Measurements from ENCODE around the gene UXS1.

DNA sequence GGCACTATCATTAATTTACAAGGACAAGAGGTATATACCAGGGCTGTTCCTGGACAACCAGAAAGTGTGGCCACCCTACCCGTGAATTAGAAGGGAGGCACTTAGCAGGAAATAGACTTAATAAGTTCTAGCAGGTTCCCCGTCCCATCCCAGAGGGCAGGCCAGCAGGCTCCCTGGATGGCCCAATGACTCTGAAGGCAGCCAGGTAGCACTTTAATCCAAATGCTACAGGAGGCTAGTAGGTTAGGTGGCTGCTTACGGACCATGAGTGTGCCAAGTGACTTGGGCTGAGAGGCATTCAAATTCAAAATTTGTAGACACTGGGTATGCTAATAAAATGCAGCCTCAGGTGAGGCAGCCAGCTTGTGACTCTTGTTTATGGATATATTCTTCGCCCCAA, 123.9 kb downstream of the UXS1 start:
- TF ChIP-seq, protein P1, sequence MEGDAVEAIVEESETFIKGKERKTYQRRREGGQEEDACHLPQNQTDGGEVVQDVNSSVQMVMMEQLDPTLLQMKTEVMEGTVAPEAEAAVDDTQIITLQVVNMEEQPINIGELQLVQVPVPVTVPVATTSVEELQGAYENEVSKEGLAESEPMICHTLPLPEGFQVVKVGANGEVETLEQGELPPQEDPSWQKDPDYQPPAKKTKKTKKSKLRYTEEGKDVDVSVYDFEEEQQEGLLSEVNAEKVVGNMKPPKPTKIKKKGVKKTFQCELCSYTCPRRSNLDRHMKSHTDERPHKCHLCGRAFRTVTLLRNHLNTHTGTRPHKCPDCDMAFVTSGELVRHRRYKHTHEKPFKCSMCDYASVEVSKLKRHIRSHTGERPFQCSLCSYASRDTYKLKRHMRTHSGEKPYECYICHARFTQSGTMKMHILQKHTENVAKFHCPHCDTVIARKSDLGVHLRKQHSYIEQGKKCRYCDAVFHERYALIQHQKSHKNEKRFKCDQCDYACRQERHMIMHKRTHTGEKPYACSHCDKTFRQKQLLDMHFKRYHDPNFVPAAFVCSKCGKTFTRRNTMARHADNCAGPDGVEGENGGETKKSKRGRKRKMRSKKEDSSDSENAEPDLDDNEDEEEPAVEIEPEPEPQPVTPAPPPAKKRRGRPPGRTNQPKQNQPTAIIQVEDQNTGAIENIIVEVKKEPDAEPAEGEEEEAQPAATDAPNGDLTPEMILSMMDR (IDR thresholded peaks at IDR 0.05) = no peak
- TF ChIP-seq EZH2 (IDR thresholded peaks at IDR 0.05) = no peak
- no peak for TF ChIP-seq EZH2phosphoT487 (IDR thresholded peaks at IDR 0.05)

Measured in neural progenitor cell (in vitro differentiated cells).